SK-N-MC (cell line): ENCODE data around the gene OCRL.

Experiments used
- DNase-seq: peaks from one replicate; pipeline ENCODE4 v3.0.0-alpha.2; 2011; ENCODE audit warnings: low read depth, low spot score
- H3K27ac ChIP-seq: fragments of 200-600 bp; sonication (generic); 2 replicates; pipeline ENCODE4 v1.5.1; 2016; ENCODE audit warnings: mixed run types
- H3K36me3 ChIP-seq: fragments of 200-600 bp; sonication (generic); 2 replicates; pipeline ENCODE4 v1.6.1; 2017; ENCODE audit warnings: antibody characterized with exemption, low read length, mixed read lengths; ENCODE audit not compliant: insufficient read depth
- H3K4me3 ChIP-seq: fragments of 200-600 bp; sonication (generic); 2 replicates; pipeline ENCODE4 v1.5.1; 2016
- H3K9ac ChIP-seq: fragments of 200-600 bp; sonication (generic); 2 replicates; pipeline ENCODE4 v1.8.0; 2017; ENCODE audit warnings: mixed run types, mixed read lengths; ENCODE audit not compliant: insufficient read length
- H3K9me3 ChIP-seq: fragments of 200-600 bp; sonication (generic); 2 replicates; pipeline ENCODE4 v1.6.1; 2017; ENCODE audit warnings: low read depth, mild to moderate bottlenecking, antibody characterized with exemption, low read length, moderate library complexity, mixed read lengths
- EZH2 ChIP-seq: fragments of 200-600 bp; sonication (generic); IDR thresholded peaks from one replicate; pipeline ENCODE4 v1.6.1; 2017; ENCODE audit warnings: antibody characterized with exemption
- FOXP2 ChIP-seq: optimal IDR thresholded peaks from 2 replicates; pipeline ENCODE3; 2011; ENCODE audit warnings: mild to moderate bottlenecking, moderate library complexity; ENCODE audit not compliant: insufficient read depth; ENCODE audit errors: extremely low read length, control extremely low read depth
- POLR2AphosphoS5 ChIP-seq: IDR thresholded peaks from 2 replicates; pipeline ENCODE4 v1.6.1; 2012; ENCODE audit warnings: mild to moderate bottlenecking, low read depth, low read length, borderline replicate concordance

Gene OCRL

GRCh38 chrX:129540068-129540653 lies at the start of gene OCRL:
TSS of gene OCRL (plus strand) at chrX:129540259. CDS start at chrX:129540440, 181 bp downstream.
- Histone ChIP-seq H3K27ac (no peak within 1 kb of the TSS), H3K9ac (peak within 1 kb of the TSS; percentile 89), H3K9me3 (no peaks in the 10 kb centered on the region), H3K4me3 (peak within 1 kb of the TSS; percentile 80), H3K36me3 (no peaks in the 10 kb centered on the region)
- no peak for DNase-seq
- TF ChIP-seq EZH2 (no peak), POLR2AphosphoS5 (peak; percentile 53), FOXP2 (no peak)

GRCh38 chrX:129490330-129490729 lies 49.7 kb upstream of the OCRL start:
- Histone ChIP-seq H3K36me3 (no peaks in the 10 kb centered on the region), H3K27ac (no peak overlapping the region), H3K9me3 (no peaks in the 10 kb centered on the region), H3K9ac (no peak overlapping the region), H3K4me3 (no peak overlapping the region)
- no peak for TF ChIP-seq FOXP2
- TF ChIP-seq EZH2 = no peak
- no peak for TF ChIP-seq POLR2AphosphoS5
- DNase-seq = no peak

- no peaks in the 10 kb centered on the region for H3K36me3 ChIP-seq
- TF ChIP-seq POLR2AphosphoS5 = no peak
- no peak for TF ChIP-seq FOXP2
- no peak for TF ChIP-seq EZH2
- no peaks in the 10 kb centered on the region for H3K9me3 ChIP-seq
- H3K9ac ChIP-seq = no peak overlapping the region
- no peak overlapping the region for H3K27ac ChIP-seq
- no peak overlapping the region for H3K4me3 ChIP-seq
- DNase-seq = no peak
Measured at GRCh38 chrX:129493643-129494042, 46.4 kb upstream of the OCRL start.

- Histone ChIP-seq H3K4me3 (no peak overlapping the region), H3K9ac (no peak overlapping the region), H3K36me3 (no peaks in the 10 kb centered on the region), H3K27ac (no peak overlapping the region), H3K9me3 (no peaks in the 10 kb centered on the region)
- no peak for TF ChIP-seq EZH2
- no peak for TF ChIP-seq POLR2AphosphoS5
- no peak for TF ChIP-seq FOXP2
- no peak for DNase-seq
Measured at GRCh38 chrX:129494887-129495286, 45.2 kb upstream of the OCRL start.

- Histone ChIP-seq H3K36me3 (no peaks in the 10 kb centered on the region), H3K9ac (no peak overlapping the region), H3K9me3 (no peaks in the 10 kb centered on the region), H3K27ac (no peak overlapping the region), H3K4me3 (no peak overlapping the region)
- no peak for TF ChIP-seq EZH2
- no peak for TF ChIP-seq POLR2AphosphoS5
- TF ChIP-seq FOXP2 = no peak
- no peak for DNase-seq
Measured at GRCh38 chrX:129495900-129496299, 44.2 kb upstream of the OCRL start.

GRCh38 chrX:129496625-129497024 lies 43.4 kb upstream of the OCRL start:
- H3K27ac ChIP-seq = no peak overlapping the region
- no peak overlapping the region for H3K4me3 ChIP-seq
- no peak overlapping the region for H3K9ac ChIP-seq
- no peak for DNase-seq
- no peaks in the 10 kb centered on the region for H3K36me3 ChIP-seq
- TF ChIP-seq POLR2AphosphoS5 = no peak
- no peak for TF ChIP-seq FOXP2
- no peak for TF ChIP-seq EZH2
- H3K9me3 ChIP-seq = no peaks in the 10 kb centered on the region

- no peak for TF ChIP-seq FOXP2
- no peak for TF ChIP-seq POLR2AphosphoS5
- TF ChIP-seq EZH2 = no peak
- Histone ChIP-seq H3K9ac (no peak overlapping the region), H3K4me3 (no peak overlapping the region), H3K9me3 (no peaks in the 10 kb centered on the region), H3K27ac (no peak overlapping the region), H3K36me3 (no peaks in the 10 kb centered on the region)
- no peak for DNase-seq
Measured at GRCh38 chrX:129497146-129497843, 42.8 kb upstream of the OCRL start.

- Histone ChIP-seq H3K9me3 (no peaks in the 10 kb centered on the region), H3K4me3 (no peak overlapping the region), H3K27ac (no peak overlapping the region), H3K9ac (no peak overlapping the region), H3K36me3 (no peaks in the 10 kb centered on the region)
- no peak for DNase-seq
- TF ChIP-seq FOXP2 (no peak), EZH2 (no peak), POLR2AphosphoS5 (no peak)
Measured at GRCh38 chrX:129510331-129510730, 29.7 kb upstream of the OCRL start.
